HG02884 (cell line): ENCODE results near the gene OR13C2.

Experiments
- ATAC-seq: cut with Tn5 transposase; IDR thresholded peaks from one replicate; pipeline ENCODE4 v1.9.1; 2021; ENCODE audit warnings: mild to moderate bottlenecking, moderate library complexity; ENCODE audit not compliant: unreplicated experiment

The OR13C2 gene

DNA sequence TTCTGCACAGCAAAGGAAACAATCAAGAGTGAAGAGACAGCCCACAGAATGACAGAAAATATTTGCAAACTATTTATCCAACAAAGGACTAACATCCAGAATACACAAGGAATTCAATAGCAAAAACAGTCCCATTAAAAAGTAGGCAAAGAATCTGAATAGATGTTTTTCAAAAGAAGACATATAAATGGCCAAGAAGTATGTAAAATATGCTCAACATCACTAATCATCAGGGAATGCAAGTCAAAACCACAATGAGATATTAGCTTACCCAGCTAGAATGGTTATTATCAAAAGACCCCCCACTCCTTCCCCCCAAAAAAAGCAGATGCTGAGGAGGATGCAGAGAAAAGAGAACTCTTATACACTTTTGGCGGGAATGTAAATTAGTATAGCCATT, 49.9 kb downstream of the OR13C2 start:
- ATAC-seq: no peak
